SK-N-SH treated with all-trans-retinoic acid at 6 μM for 48 hours (cell line): ENCODE data around the gene TIGD3.

Source experiments
- ATAC-seq: fragments of 200-7000 bp; cut with Tn5 transposase; 3 replicates; pipeline ENCODE4 v1.9.1; 2020; ENCODE audit warnings: mild to moderate bottlenecking, moderate library complexity
- ARNTL ChIP-seq: fragments of 450-650 bp; formaldehyde crosslinking; IDR thresholded peaks from 2 replicates; pipeline ENCODE4 v1.5.0; 2020; ENCODE audit warnings: low read depth, mild to moderate bottlenecking, moderate library complexity, borderline replicate concordance
- BACH2 ChIP-seq: fragments of 250-450 bp; sonication (Bioruptor Pico); IDR thresholded peaks from 2 replicates; pipeline ENCODE4 v1.9.0; 2021; ENCODE audit warnings: mild to moderate bottlenecking, borderline replicate concordance
- CSDC2 ChIP-seq: fragments of 250-450 bp; sonication (Bioruptor Pico); IDR thresholded peaks from 2 replicates; pipeline ENCODE4 v1.5.0; 2020; ENCODE audit warnings: mild to moderate bottlenecking, moderate library complexity
- ESRRG ChIP-seq: fragments of 250-450 bp; sonication (Bioruptor Pico); IDR thresholded peaks from 2 replicates; pipeline ENCODE4 v1.6.1; 2021; ENCODE audit warnings: mild to moderate bottlenecking
- GLIS3 ChIP-seq: fragments of 250-450 bp; sonication (Bioruptor Pico); IDR thresholded peaks from 2 replicates; pipeline ENCODE4 v1.5.0; 2020; ENCODE audit warnings: mild to moderate bottlenecking, moderate library complexity
- ISL1 ChIP-seq: fragments of 250-450 bp; sonication (Bioruptor Pico); IDR thresholded peaks from 2 replicates; pipeline ENCODE4 v2.1.2; 2022; ENCODE audit warnings: mild to moderate bottlenecking, moderate library complexity
- OSR1 ChIP-seq: fragments of 250-450 bp; sonication (Bioruptor Pico); IDR thresholded peaks from 2 replicates; pipeline ENCODE4 v1.8.0; 2022; ENCODE audit warnings: moderate library complexity, mild to moderate bottlenecking, inconsistent platforms
- PPARA ChIP-seq: fragments of 250-450 bp; sonication (Bioruptor Pico); IDR thresholded peaks from 2 replicates; pipeline ENCODE4 v1.5.0; 2020; ENCODE audit warnings: mild to moderate bottlenecking, borderline replicate concordance
- RARB ChIP-seq: fragments of 250-450 bp; sonication (Bioruptor Pico); IDR thresholded peaks from 2 replicates; pipeline ENCODE4 v1.8.0; 2021; ENCODE audit warnings: mild to moderate bottlenecking, moderate library complexity
- SNAI2 ChIP-seq: fragments of 250-450 bp; sonication (Bioruptor Pico); IDR thresholded peaks from 2 replicates; pipeline ENCODE4 v1.5.0; 2020; ENCODE audit warnings: mild to moderate bottlenecking, moderate library complexity
- TCF4 ChIP-seq: fragments of 250-450 bp; sonication (Bioruptor Pico); IDR thresholded peaks from 2 replicates; pipeline ENCODE4 v1.8.0; 2021; ENCODE audit warnings: mild to moderate bottlenecking, moderate library complexity, borderline replicate concordance
- TOX ChIP-seq: fragments of 250-450 bp; sonication (Bioruptor Pico); IDR thresholded peaks from 2 replicates; pipeline ENCODE4 v1.8.0; 2021; ENCODE audit warnings: mild to moderate bottlenecking, moderate library complexity, borderline replicate concordance
- ZC3H10 ChIP-seq: fragments of 250-450 bp; sonication (Bioruptor Pico); IDR thresholded peaks from 2 replicates; pipeline ENCODE4 v1.5.1; 2021; ENCODE audit warnings: mild to moderate bottlenecking, moderate library complexity
- ZFP3 ChIP-seq: fragments of 250-450 bp; sonication (Bioruptor Pico); IDR thresholded peaks from 2 replicates; pipeline ENCODE4 v1.5.0; 2020; ENCODE audit warnings: mild to moderate bottlenecking, moderate library complexity
- ZFP30 ChIP-seq: fragments of 450-650 bp; formaldehyde crosslinking; IDR thresholded peaks from 2 replicates; pipeline ENCODE4 v1.5.0; 2022; ENCODE audit warnings: mild to moderate bottlenecking, moderate library complexity
- ZNF70 ChIP-seq: fragments of 450-650 bp; formaldehyde crosslinking; IDR thresholded peaks from 2 replicates; pipeline ENCODE4 v1.5.0; 2020; ENCODE audit warnings: mild to moderate bottlenecking, moderate library complexity
- ZNF8 ChIP-seq: fragments of 450-650 bp; formaldehyde crosslinking; IDR thresholded peaks from 2 replicates; pipeline ENCODE4 v1.5.0; 2020; ENCODE audit warnings: mild to moderate bottlenecking, moderate library complexity
- TF ChIP-seq, protein P1 (sequence below): fragments of 250-450 bp; sonication (Bioruptor Pico); IDR thresholded peaks from 2 replicates; pipeline ENCODE4 v1.5.1; 2021; ENCODE audit warnings: mild to moderate bottlenecking, moderate library complexity
- TF ChIP-seq, protein P2 (sequence below): fragments of 250-450 bp; sonication (Bioruptor Pico); IDR thresholded peaks from 2 replicates; pipeline ENCODE4 v1.5.0; 2020; ENCODE audit warnings: mild to moderate bottlenecking, moderate library complexity
- TF ChIP-seq, protein P3 (sequence below): fragments of 250-450 bp; sonication (Bioruptor Pico); IDR thresholded peaks from 2 replicates; pipeline ENCODE4 v1.5.1; 2020; ENCODE audit warnings: low read depth, mild to moderate bottlenecking, moderate library complexity
- TF ChIP-seq, protein P4 (sequence below): fragments of 250-450 bp; sonication (Bioruptor Pico); IDR thresholded peaks from 2 replicates; pipeline ENCODE4 v1.8.0; 2021; ENCODE audit warnings: low read depth, mild to moderate bottlenecking, moderate library complexity, borderline replicate concordance

TIGD3 gene

DNA sequence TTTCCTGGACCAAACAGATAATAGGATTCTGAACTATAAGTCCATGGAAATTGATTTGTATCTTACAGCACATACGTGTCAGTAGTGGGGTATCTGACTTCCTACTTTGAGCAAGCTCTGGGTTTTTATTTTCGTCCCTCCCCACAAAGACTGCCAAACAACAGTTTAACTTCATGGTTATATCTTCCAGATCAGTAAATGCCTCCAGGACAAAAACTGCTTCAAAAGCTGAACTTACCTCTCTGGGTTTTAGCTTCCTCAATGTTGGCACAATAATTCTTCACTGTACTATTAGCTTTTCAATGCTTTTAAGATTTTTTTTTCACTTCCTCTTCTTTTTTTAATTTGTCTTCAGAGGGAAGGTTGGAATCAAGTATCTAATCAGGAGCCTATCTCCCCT lies 25.1 kb upstream of the TIGD3 start:
- no peak for ATAC-seq
- TF ChIP-seq ZNF8 (CRISPR knock-in tag), result no peak
- TF ChIP-seq ZC3H10 (CRISPR knock-in tag), result no peak
- TF ChIP-seq, protein P1, sequence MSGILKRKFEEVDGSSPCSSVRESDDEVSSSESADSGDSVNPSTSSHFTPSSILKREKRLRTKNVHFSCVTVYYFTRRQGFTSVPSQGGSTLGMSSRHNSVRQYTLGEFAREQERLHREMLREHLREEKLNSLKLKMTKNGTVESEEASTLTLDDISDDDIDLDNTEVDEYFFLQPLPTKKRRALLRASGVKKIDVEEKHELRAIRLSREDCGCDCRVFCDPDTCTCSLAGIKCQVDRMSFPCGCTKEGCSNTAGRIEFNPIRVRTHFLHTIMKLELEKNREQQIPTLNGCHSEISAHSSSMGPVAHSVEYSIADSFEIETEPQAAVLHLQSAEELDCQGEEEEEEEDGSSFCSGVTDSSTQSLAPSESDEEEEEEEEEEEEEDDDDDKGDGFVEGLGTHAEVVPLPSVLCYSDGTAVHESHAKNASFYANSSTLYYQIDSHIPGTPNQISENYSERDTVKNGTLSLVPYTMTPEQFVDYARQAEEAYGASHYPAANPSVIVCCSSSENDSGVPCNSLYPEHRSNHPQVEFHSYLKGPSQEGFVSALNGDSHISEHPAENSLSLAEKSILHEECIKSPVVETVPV (CRISPR knock-in tag), result no peak
- no peak for TF ChIP-seq ZFP30
- TF ChIP-seq GLIS3 (CRISPR knock-in tag), result no peak
- no peak for TF ChIP-seq ISL1
- no peak for TF ChIP-seq ARNTL (CRISPR knock-in tag)
- TF ChIP-seq, protein P2, sequence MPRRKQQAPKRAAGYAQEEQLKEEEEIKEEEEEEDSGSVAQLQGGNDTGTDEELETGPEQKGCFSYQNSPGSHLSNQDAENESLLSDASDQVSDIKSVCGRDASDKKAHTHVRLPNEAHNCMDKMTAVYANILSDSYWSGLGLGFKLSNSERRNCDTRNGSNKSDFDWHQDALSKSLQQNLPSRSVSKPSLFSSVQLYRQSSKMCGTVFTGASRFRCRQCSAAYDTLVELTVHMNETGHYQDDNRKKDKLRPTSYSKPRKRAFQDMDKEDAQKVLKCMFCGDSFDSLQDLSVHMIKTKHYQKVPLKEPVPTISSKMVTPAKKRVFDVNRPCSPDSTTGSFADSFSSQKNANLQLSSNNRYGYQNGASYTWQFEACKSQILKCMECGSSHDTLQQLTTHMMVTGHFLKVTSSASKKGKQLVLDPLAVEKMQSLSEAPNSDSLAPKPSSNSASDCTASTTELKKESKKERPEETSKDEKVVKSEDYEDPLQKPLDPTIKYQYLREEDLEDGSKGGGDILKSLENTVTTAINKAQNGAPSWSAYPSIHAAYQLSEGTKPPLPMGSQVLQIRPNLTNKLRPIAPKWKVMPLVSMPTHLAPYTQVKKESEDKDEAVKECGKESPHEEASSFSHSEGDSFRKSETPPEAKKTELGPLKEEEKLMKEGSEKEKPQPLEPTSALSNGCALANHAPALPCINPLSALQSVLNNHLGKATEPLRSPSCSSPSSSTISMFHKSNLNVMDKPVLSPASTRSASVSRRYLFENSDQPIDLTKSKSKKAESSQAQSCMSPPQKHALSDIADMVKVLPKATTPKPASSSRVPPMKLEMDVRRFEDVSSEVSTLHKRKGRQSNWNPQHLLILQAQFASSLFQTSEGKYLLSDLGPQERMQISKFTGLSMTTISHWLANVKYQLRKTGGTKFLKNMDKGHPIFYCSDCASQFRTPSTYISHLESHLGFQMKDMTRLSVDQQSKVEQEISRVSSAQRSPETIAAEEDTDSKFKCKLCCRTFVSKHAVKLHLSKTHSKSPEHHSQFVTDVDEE (CRISPR knock-in tag), result no peak
- TF ChIP-seq TCF4, result no peak
- TF ChIP-seq, protein P3, sequence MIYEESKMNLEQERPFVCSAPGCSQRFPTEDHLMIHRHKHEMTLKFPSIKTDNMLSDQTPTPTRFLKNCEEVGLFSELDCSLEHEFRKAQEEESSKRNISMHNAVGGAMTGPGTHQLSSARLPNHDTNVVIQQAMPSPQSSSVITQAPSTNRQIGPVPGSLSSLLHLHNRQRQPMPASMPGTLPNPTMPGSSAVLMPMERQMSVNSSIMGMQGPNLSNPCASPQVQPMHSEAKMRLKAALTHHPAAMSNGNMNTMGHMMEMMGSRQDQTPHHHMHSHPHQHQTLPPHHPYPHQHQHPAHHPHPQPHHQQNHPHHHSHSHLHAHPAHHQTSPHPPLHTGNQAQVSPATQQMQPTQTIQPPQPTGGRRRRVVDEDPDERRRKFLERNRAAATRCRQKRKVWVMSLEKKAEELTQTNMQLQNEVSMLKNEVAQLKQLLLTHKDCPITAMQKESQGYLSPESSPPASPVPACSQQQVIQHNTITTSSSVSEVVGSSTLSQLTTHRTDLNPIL (CRISPR knock-in tag), result no peak
- no peak for TF ChIP-seq OSR1 (CRISPR knock-in tag)
- TF ChIP-seq ZFP3 (CRISPR knock-in tag), result no peak
- TF ChIP-seq BACH2 (CRISPR knock-in tag), result no peak
- TF ChIP-seq SNAI2 (CRISPR knock-in tag), result no peak
- no peak for TF ChIP-seq CSDC2
- TF ChIP-seq PPARA (CRISPR knock-in tag), result no peak
- no peak for TF ChIP-seq ESRRG
- TF ChIP-seq TOX, result no peak
- no peak for TF ChIP-seq ZNF70 (CRISPR knock-in tag)

DNA sequence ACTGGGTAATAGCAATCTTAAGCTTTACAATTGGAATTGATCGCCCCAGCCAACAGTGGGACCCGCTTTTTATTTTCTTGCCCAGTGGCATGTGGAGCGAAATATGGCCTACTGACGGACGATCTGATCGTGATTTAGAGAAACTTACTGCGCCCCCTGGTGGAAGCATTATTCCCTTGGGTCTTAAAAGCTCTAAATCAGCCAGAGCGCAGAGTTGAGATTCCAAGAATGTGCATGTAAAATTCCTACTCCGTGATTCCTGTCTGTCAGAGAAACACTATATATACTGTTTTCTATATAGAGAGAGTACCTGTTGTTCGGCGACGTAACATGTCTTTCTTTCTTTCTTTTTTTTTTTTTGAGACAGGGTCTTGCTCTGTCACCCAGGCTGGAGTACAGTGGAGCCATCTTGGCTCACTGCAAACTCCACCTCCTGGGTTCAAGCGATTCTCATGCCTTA lies 24.6 kb upstream of the TIGD3 start:
- TF ChIP-seq GLIS3 (CRISPR knock-in tag) (no peak), ARNTL (CRISPR knock-in tag) (no peak), ZFP3 (CRISPR knock-in tag) (no peak), ZFP30 (no peak), RARB (CRISPR knock-in tag) (no peak), PPARA (CRISPR knock-in tag) (no peak), CSDC2 (no peak), ESRRG (no peak), BACH2 (CRISPR knock-in tag) (no peak)
- TF ChIP-seq, protein P2 (CRISPR knock-in tag), result no peak
- TF ChIP-seq, protein P4, sequence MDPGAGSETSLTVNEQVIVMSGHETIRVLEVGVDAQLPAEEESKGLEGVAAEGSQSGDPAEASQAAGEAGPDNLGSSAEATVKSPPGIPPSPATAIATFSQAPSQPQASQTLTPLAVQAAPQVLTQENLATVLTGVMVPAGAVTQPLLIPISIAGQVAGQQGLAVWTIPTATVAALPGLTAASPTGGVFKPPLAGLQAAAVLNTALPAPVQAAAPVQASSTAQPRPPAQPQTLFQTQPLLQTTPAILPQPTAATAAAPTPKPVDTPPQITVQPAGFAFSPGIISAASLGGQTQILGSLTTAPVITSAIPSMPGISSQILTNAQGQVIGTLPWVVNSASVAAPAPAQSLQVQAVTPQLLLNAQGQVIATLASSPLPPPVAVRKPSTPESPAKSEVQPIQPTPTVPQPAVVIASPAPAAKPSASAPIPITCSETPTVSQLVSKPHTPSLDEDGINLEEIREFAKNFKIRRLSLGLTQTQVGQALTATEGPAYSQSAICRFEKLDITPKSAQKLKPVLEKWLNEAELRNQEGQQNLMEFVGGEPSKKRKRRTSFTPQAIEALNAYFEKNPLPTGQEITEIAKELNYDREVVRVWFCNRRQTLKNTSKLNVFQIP (CRISPR knock-in tag), result no peak
- TF ChIP-seq, protein P3 (CRISPR knock-in tag), result no peak
- TF ChIP-seq, all 23 proteins: peak for 0
- peak; percentile 64 for ATAC-seq
